ENCODE results near the gene IQCH. TPM values are rescaled to one million over a fixed set of nuclear protein-coding genes. Genes with fewer than 3 reads are reported as not detected.

The IQCH gene
- total and polyA plus RNA-seq, 2 donors from 2014 or later: 3.2 to 7.7 TPM

- Histone ChIP-seq H3K27me3 (ENCODE audit: control insufficient read depth, insufficient read depth, low read length) (no peaks in the 10 kb centered on the region), H3K4me1 (ENCODE audit: control insufficient read depth in 2 of 3, insufficient read depth in 2 of 3, low read depth in 1 of 3, low read length in 3 of 3) (no peaks in the 10 kb centered on the region), H3K4me3 (ENCODE audit: low read length in 3 of 3) (no peak overlapping the region), H3K36me3 (ENCODE audit: control insufficient read depth in 2 of 3, insufficient read depth in 3 of 3, low read length in 3 of 3) (no peaks in the 10 kb centered on the region), H3K9ac (ENCODE audit: low read length in 3 of 3) (no peak overlapping the region), H3K27ac (ENCODE audit: low read depth in 2 of 2, low read length in 2 of 2) (no peak overlapping the region), H3K9me3 (ENCODE audit: control insufficient read depth in 2 of 3, insufficient read depth in 1 of 3, low read length in 3 of 3) (no peaks in the 10 kb centered on the region)
- DNase-seq: no peak
- intact Hi-C loops (cut with DNase I): no loop called here
- FAIRE-seq: no peak
- TF ChIP-seq CTCF (IDR thresholded peaks at IDR 0.05; ENCODE audit: borderline replicate concordance, extremely low read depth, insufficient read depth): no peak
Measured at GRCh38 chr15:67394873-67395639, 140.5 kb downstream of the IQCH start.

GRCh38 chr15:67396114-67396513 is 141.5 kb downstream of the IQCH start:
- intact Hi-C loops (cut with DNase I): no loop called here
- FAIRE-seq (no peak), DNase-seq (no peak)
- H3K27me3 ChIP-seq (ENCODE audit: control insufficient read depth, insufficient read depth, low read length): no peaks in the 10 kb centered on the region
- H3K4me1 ChIP-seq (ENCODE audit: control insufficient read depth in 2 of 3, insufficient read depth in 2 of 3, low read depth in 1 of 3, low read length in 3 of 3): no peaks in the 10 kb centered on the region
- no peaks in the 10 kb centered on the region for H3K36me3 ChIP-seq (ENCODE audit: control insufficient read depth in 2 of 3, insufficient read depth in 3 of 3, low read length in 3 of 3)
- no peak overlapping the region for H3K27ac ChIP-seq (ENCODE audit: low read depth in 2 of 2, low read length in 2 of 2)
- no peak overlapping the region for H3K4me3 ChIP-seq (ENCODE audit: low read length in 3 of 3)
- no peak overlapping the region for H3K9ac ChIP-seq (ENCODE audit: low read length in 3 of 3)
- TF ChIP-seq CTCF (IDR thresholded peaks at IDR 0.05; ENCODE audit: borderline replicate concordance, extremely low read depth, insufficient read depth): no peak
- H3K9me3 ChIP-seq (ENCODE audit: control insufficient read depth in 2 of 3, insufficient read depth in 1 of 3, low read length in 3 of 3): no peaks in the 10 kb centered on the region

- no peak for DNase-seq
- no peak for FAIRE-seq
- Histone ChIP-seq H3K9ac (ENCODE audit: low read length in 3 of 3) (no peak overlapping the region), H3K36me3 (ENCODE audit: control insufficient read depth in 2 of 3, insufficient read depth in 3 of 3, low read length in 3 of 3) (no peaks in the 10 kb centered on the region), H3K27ac (ENCODE audit: low read depth in 2 of 2, low read length in 2 of 2) (no peak overlapping the region), H3K4me3 (ENCODE audit: low read length in 3 of 3) (no peak overlapping the region), H3K27me3 (ENCODE audit: control insufficient read depth, insufficient read depth, low read length) (no peaks in the 10 kb centered on the region), H3K4me1 (ENCODE audit: control insufficient read depth in 2 of 3, insufficient read depth in 2 of 3, low read depth in 1 of 3, low read length in 3 of 3) (no peaks in the 10 kb centered on the region), H3K9me3 (ENCODE audit: control insufficient read depth in 2 of 3, insufficient read depth in 1 of 3, low read length in 3 of 3) (no peaks in the 10 kb centered on the region)
- no peak for TF ChIP-seq CTCF (IDR thresholded peaks at IDR 0.05; ENCODE audit: borderline replicate concordance, extremely low read depth, insufficient read depth)
- intact Hi-C loops (cut with DNase I): no loop called here
Measured at GRCh38 chr15:67397139-67397538, 142.6 kb downstream of the IQCH start.
